Activated T-cell treated with anti-CD3 and anti-CD28 coated beads for 48 hours (primary cell): ENCODE measurements around the gene ISCU.

ENCODE experiments used
- DNase-seq: peaks from one replicate; pipeline ENCODE4 v3.0.0-alpha.2; 2020; ENCODE audit warnings: low read depth

The ISCU gene

DNA sequence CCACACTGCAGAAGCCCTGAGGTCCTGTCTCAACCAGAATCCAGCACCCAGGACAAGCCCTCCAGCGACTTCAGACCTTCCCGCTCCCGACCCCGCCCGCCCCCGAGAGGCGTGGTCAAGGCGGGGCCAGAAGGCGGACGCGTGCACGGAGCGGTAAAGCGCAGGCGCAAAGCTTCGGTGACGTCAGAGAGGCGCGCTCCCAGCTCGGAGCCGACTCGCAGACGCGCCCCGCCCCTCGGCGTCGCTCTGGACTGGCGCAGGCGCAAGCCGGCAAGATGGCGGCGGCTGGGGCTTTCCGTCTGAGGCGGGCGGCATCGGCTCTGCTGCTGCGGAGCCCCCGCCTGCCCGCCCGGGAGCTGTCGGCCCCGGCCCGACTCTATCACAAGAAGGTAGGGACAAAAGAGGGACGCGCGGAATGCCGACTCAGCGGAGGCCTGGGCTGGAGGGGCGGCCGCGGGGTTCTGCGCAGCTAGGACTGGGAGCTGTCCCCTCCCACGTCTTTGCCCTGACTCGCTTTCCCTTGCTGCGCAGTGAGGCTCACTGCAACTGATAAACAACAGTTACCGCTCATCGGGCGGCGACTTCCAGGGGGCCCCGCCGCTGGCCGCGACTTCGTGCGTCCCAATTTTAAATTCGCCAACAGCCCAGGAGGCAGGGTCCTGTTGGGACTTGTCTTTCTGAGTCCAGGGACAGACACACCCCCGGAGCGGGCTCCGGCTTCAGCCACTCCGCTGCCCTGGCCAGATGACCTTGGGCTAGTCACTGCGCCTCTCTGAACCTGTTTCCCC is at the start of gene ISCU:
Gene ISCU, plus strand, starts transcription at position 249 of the 788 bp plus-strand sequence. Its CDS starts 27 bp downstream, at position 276.
- peak; percentile 100 for DNase-seq

DNA sequence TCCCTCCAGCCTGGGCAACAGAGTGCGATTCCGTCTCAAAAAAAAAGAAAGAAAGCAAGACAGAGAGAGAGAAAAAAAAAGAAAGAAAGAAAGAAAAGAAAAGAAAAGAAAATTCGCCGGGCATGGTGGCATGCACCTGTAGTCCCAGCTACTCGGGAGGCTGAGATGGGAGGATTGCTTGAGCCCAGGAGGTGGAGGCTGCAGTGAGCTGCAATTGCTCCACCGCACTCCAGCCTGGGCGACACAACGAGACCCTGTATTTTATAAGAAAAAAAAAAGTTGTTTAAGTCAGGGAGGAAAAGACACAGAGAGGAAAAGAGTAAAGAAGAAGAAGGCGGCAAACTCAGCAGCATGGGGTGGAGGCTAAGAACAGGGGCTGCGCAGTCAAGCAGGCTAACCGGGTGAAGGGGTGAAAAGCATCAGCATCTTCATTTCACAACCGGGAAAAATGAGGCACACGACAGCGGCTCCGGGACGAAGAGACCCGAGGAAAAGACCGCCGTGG is 47.9 kb upstream of the ISCU start:
- DNase-seq = no peak

DNA sequence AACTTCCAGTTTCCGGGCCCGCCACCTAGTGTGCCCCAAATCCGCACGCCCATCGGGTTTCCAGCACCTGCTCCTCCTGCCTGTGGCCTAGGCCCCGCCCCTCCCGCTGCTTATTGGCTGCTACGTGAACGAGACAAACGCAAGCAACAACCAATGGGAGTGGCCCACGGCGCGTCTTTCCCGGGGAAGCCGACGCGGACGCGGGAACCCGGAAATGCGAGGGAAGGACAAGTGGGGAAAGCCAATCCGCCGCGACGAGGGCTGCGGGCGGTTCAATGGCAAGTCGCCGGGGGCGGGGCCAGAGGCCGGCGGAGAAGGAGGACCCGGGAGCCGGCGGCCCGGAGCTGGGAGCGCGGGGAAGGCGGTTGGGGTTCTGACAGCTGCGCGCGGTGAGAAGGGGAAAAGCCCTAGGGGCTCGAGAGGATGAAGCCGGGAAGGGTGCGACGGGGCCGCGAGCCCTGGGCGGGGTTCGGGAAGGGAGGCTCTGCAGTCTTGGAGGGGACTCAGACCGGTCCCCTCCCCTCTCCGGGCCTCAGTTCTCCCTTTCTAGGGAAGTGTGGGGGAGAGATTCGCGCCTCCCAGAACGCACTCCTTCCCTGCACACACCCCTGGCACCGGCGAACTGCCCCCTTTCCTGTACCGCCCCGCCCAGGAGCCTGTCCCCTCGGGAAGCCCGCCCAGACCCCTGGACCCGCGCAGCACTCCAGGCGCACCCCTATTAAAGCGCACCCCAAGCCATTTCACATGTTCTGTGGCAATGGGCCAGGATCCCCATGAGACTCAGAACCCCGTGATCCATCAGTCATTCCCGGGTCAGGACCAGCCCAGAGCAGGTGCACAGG is 47.2 kb upstream of the ISCU start, which contains the start of gene FICD:
Gene FICD, plus strand, starts transcription at position 305 of the 842 bp plus-strand sequence. CDS start 1,696 bp downstream, outside the sequence.
- DNase-seq = peak; percentile 99

DNA sequence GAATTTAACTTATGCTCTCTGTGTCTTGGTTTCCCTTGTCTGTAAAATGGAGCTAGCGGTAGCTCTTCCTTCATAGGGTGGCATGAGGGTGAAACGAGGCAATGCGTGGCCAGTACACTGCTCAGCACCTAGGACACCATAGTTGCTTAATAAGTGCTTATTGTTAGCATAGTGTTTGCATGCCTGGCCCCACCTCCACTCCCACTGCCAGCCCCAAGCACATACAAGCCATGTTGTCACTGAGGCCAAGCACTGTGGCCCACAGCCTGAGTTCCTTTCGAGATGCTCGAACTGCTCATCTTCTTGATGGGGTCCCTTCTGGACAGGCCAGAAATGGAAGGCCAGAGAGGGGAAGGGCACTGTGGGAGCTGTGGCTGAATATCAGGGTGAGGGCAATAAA is 46.5 kb upstream of the ISCU start:
- DNase-seq = no peak

DNA sequence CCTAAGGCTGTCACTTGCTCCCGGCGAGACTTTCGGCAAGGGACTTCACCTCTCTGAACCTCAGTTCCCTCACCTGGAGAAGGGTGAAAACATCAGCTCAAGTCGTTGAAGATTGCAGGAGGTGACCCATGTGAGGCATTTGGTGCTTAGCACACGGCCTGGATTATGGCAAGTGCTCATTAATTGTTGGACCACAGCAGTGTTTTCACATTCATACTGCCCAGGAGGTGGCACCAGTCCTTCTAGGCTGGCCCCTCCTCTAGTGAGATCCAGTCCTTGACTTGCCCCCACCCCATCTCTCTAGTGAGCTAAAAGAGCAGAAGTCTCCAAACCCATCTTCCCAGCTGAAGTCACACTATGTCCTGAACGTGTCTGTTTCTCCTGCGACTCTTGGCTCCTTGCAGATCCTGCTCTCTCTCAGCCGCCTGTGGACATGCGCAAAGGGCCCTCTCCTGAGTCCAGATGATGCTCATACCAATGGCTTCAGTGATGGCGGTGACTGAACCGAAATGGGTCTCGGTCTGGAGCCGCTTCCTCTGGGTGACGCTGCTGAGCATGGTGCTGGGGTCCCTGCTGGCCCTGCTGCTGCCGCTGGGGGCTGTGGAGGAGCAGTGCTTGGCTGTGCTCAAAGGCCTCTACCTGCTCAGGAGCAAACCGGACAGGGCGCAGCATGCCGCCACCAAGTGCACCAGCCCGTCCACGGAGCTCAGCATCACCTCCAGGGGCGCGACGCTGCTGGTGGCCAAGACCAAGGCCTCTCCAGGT is 45.7 kb upstream of the ISCU start:
- DNase-seq = no peak

DNA sequence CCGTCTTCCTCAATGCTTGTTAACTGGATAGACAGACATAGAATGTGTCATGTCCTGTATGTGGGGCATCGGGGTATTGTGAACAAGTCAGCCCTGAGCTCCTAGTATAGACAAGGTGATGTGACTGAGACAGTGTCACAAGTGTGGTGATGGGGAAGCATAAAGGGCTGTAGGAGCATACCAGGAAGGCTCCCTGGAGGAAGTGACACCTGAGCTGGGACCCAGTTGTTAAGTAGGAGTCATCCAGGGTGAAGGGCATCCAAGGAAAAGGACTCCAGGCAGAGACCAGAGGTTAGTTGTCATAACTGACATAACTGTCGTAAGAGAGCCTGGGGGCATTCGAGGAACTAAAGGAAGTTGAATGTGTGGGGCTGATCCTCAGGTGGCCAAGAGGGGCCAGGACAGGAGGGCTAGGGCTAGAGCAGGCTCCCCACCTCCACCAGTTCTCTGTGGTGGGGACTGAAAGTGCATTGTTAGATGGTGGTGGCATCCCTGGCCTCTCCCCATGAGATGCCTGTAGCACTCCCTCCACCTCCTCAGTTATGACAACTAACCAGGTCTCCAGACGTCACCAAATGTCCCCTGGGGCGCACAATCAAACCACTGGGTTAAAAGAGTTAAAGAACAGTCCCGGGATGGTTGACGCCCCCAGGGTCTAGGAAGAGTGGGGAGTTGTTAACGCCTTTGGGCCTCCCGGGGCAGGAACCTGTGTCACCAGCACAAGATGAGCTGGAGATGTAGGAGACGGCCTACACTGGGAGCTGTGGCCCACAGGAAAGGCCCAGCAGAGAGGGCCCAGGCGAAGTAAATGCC is 44.9 kb upstream of the ISCU start:
- DNase-seq = no peak

DNA sequence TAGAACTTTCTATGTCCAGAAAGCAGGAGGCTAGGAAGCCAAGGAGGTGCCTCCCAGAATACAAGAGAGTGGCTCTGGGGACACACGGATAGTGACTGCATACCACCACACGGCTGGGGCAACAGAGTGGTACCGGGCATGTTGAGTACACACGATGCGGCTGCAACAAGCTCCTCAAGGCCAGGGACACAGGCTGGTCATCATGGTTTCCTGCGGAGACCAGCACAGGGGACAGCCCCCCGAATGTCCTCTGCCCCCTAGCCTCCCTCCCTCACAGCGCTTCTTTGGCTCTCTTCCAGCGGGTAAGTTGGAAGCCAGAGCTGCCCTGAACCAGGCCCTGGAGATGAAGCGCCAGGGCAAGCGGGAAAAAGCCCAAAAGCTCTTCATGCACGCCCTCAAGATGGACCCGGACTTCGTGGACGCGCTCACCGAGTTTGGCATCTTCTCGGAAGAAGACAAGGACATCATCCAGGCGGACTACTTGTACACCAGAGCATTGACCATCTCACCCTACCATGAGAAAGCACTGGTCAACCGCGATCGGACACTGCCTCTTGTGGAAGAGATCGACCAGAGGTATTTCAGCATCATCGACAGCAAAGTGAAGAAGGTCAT is 44.2 kb upstream of the ISCU start:
- DNase-seq = no peak

DNA sequence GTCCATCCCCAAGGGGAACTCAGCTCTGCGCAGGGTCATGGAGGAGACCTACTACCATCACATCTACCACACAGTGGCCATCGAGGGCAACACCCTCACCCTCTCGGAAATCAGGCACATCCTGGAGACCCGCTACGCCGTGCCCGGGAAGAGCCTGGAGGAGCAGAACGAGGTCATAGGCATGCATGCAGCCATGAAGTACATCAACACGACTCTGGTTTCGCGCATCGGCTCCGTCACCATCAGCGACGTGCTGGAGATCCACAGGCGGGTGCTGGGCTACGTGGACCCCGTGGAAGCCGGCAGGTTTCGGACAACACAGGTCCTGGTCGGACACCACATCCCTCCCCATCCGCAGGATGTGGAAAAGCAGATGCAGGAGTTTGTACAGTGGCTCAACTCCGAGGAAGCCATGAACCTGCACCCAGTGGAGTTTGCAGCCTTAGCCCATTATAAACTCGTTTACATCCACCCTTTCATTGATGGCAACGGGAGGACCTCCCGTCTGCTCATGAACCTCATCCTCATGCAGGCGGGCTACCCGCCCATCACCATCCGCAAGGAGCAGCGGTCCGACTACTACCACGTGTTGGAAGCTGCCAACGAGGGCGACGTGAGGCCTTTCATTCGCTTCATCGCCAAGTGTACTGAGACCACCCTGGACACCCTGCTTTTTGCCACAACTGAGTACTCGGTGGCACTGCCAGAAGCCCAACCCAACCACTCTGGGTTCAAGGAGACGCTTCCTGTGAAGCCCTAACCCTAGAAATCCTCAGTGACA is 43.5 kb upstream of the ISCU start:
- no peak for DNase-seq

DNA sequence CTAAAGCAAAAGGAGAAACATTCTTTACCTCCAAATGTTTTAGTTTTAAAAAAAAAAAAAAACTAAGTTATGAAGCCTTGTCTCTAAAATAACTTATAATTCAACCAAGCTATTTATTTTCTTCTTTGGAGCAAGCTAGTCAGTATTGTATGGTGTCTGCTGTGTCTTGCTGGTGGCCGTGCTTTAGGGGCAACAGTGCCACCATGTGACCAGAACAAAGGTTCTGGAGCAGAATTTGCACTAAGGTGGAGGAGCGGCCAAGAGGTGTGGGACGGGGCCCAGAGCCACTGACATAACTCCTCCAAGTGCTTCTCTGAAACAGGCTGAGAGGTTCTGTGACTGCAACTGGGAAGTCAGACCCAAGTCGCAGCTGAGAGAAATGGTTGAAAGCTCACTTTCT is 42.8 kb upstream of the ISCU start:
- no peak for DNase-seq

DNA sequence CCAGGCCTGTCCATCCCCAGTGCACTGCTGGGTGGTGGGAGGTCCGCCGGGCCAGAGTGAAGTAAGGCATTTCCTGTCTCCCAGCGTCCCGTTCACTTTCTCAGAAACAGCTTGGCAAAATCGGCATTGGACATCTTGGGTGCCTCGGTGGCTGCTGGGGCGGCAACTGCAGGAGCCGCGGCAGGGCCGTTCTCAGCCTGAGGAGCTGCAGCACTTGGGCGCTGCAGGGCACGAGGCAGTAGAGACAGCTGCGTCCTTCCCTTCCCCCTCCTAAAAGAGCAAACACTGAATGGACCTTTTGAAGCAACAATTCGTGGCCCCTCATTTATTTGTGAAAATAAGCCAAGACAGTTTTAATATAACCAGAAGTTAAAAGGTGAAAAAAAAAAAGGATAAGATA is 39.0 kb upstream of the ISCU start:
- no peak for DNase-seq

DNA sequence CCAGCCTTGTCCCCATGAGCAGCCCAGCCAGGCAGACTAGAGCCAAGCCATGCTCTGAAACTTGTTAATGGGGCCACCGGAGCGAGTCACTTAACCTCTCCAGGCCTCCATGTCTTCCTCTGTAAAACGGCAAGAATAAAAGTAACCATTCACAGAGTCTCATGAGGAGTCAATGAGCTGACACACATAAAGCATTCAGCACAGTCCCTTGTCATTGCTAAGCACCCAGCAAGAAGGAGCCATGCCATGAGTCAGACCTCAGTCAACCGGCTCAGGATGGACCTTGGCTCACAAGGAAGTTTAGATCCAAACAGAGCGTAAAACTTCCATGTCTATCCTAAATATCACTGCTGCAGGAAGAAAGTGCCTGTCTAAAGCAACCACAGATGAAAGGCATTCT is 36.7 kb upstream of the ISCU start:
- no peak for DNase-seq

DNA sequence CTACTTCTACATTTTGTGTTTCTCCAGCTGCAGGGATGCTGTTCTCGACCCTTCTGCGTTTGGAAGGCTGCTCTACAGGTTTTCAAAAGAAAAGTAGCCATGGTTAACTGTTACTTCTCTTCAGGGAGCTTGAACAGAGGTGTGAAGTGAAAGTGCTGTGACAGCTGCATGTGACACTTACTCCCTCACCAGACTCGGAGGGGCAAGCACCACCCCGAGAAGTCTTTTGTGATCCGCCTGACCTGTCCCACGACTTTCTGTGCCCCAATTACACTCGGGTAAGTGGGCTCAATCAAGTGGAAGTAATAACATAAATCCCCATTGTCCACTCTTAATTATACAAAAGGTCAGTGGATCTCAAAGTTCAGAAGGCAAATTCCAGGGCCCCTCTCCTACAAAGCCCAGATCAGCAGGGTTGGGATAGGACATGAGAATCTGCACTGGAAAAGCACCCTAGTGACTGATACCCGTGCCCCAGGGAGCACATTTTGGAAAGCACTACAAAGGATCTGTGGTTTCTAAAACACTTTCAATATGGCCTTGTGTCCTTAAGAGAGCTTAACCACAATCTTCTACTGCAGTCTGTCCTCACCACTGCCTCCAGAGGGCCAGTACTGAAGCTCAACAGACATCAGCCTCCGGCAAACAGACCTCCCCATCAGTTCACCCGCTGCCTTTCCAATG is 35.8 kb upstream of the ISCU start:
- DNase-seq = no peak

DNA sequence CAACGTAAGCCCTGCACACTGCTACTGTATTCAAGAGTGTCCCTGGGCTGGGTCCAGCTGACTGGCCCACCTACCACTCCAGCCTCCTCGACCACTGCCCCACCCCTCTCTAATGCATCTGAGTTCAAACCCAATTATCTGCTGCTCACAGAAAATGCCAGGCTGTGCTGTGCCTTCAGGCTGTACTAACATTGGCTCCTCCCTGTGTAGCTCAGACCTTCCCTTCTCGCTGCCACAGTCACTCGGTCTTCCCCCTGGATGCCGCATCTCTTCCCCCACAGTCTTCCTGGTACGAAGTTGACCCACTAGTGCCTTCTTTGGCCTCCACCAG is 35.3 kb upstream of the ISCU start:
- DNase-seq = no peak

DNA sequence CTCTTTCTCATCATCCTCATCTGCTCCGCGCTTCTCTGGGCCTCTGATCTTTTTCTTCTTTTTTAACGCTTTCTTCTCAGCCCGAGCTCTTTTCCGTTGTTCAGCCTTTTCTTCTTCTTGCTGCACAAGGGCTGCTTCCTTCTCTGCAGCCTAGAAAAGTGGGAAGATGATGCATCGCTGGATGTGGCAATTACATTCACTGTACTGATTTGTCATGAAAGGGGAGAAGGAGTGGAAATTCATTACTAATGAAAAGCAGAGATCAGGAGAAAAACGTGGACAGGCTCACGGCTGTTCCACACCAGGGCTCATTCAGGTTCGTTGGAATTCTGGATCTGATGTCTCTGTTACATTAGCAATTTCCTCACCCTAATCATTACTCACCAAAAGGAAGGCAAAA is 32.2 kb upstream of the ISCU start:
- DNase-seq = no peak

DNA sequence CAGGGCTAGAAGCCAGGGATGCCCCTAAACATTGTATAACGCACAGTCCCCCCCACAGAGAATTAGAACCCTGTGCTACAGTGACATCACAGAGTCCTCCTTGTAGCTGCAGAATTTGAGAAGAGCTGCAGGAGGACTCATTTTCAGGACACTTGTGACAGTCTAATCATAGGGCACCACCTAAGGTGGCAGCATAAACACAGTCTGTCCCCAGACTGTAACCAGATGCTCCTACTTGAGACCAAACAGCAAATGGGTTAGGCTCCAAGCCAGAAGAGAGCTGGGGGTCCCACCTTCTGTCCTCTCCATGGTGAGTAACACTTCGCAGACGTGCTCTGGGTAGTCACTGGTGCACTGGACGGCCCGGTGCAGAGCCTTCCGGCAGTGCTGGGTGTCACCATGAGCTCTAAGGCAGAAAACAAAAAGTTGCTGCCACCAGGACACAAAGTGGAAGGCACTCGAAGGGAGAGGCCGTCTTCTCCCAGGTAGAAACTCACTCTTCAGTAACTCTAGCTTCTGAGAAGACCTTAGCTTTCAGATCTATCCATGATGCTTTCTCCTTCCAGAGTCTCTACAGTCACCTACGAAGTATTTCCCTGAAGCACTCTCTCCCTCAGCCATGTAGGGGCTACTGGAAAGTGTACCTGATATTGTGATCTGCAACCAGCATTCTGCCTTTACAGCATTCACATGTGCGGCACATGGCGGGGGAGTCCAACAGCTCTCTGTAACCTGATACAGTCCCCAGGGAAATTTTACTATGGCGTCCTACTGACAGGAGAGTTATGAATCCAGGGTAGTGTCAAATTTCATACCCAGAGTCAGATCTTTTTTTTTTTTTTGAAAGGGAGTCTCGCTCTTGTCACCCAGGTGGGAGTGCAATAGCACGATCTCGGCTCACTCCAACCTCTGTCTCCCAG is 30.2 kb upstream of the ISCU start:
- no peak for DNase-seq

DNA sequence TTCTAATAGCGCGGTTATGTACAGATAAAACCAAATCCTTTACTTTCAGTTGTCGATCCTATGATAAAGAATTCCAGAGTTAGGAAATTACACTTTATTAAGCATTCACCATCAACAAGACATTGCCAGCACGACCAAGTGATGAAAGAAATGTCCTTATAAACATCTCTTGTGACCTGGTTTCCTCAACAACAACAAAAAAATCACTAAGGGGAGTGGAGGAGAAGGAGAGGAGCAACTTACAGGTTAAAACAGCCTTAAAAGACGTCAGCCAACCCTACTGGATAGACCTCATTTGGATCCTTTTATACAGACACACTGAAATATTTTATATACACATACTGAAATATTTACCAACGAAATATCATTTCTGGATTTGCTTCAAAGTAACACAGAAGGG is 24.2 kb upstream of the ISCU start:
- no peak for DNase-seq

DNA sequence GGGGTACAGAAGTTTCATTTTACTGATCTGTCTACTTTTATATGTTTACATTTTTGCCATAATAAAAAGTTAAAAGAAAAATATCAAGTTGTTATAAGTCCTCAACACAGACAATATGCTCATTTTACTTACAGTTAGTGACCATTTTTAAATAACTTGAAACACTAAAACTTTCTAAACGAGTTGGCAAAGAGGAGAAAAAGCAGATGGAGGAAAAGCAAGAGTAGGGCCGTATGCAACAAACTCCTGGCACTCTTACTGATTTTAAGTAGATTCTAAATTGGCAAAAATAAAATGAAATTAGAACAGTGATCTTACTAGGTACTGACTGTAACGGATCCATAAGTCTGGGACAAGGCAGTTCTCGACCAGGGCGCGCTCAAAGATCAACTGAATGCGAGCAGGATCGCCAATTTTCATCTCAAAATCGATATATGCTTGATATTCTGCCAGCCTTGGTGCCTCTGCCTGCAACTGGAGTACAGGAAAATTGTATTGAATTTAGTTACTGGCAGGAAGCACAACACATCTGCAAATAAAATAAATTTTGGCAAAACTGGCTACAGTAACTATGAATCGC is 23.7 kb upstream of the ISCU start:
- DNase-seq = no peak

DNA sequence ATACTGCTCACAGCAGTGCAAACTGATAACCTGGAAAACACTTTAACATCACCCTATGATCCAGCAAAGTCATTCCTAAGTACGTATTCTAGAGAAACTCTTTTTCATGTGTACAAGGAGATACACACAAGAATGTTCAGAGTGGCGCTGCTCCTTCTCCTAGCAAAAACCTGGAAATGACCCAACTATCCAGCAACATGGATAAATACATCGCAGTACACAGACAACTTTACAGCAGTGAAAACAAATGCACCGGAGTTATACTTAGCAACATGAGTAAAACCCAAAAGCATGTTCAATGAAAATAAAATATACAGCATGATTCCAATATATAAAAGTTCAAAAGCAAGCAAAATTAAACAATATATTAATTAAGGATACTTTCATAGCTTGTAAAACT is 20.1 kb upstream of the ISCU start:
- no peak for DNase-seq
